Tracheal epithelial cell (primary cell): ENCODE results near the gene CDK9. TPM values are rescaled to one million over a fixed set of nuclear protein-coding genes. Genes with fewer than 3 reads are reported as not detected.

Source experiments
- total RNA-seq: library from RNA; depleted of rRNA; stranded (reverse); fragments of >200 nt; gene quantifications from 2 replicates; pipeline ENCODE4 v1.2.1, GENCODE V29; 2014

Gene CDK9
- total RNA-seq, result 40.1 and 42.2 TPM in 2 replicates

GRCh38 chr9:127785933-127786772 is at the start of gene CDK9:
Gene CDK9, plus strand, starts transcription at chr9:127786034. Its CDS starts 115 bp downstream, at chr9:127786149.

GRCh38 chr9:127778280-127779135 is 7.3 kb upstream of the CDK9 start, which contains the start of gene SH2D3C:
Gene SH2D3C, minus strand, starts transcription at chr9:127778666. Its CDS starts 39 bp downstream, at chr9:127778627.

GRCh38 chr9:127802576-127803443 is 17.0 kb downstream of the CDK9 start, which contains the start of gene FPGS:
Gene FPGS, plus strand, starts transcription at chr9:127802882. Its CDS starts 43 bp downstream, at chr9:127802925.

Other genes starting within 250 kb of the CDK9 start
- gene STXBP1, start 173.8 kb upstream of the CDK9 start, total RNA-seq, result 7.2 and 10.2 TPM in 2 replicates
- gene CFAP157, start 79.0 kb upstream of the CDK9 start, total RNA-seq, result not detected in 2 replicates
- 19.2 and 34.0 TPM in 2 replicates for gene PTRH1, start 70.4 kb upstream of the CDK9 start, total RNA-seq
- gene TTC16, start 70.0 kb upstream of the CDK9 start, total RNA-seq, result not detected in 2 replicates
- gene TOR2A, start 50.7 kb upstream of the CDK9 start, total RNA-seq, result 4.8 and 5.5 TPM in 2 replicates
- gene SH2D3C, start 7.4 kb upstream of the CDK9 start, total RNA-seq, result under 0.01 TPM in 2 replicates
- 86.3 and 124 TPM in 2 replicates for gene FPGS, start 16.8 kb downstream of the CDK9 start, total RNA-seq
- gene ENG, start 68.6 kb downstream of the CDK9 start, total RNA-seq, result 0.48 and 0.85 TPM in 2 replicates
- gene AK1, start 91.6 kb downstream of the CDK9 start, total RNA-seq, result 23.6 and 37.9 TPM in 2 replicates
- 23.0 and 26.3 TPM in 2 replicates for gene ST6GALNAC6, start 113.6 kb downstream of the CDK9 start, total RNA-seq
- 32.0 and 37.7 TPM in 2 replicates for gene ST6GALNAC4, start 131.0 kb downstream of the CDK9 start, total RNA-seq
- gene PIP5KL1, start 144.7 kb downstream of the CDK9 start, total RNA-seq, result 3.8 and 6.0 TPM in 2 replicates
- 12.0 and 13.6 TPM in 2 replicates for gene DPM2, start 151.8 kb downstream of the CDK9 start, total RNA-seq
- 7.7 and 8.5 TPM in 2 replicates for gene EEIG1, start 195.0 kb downstream of the CDK9 start, total RNA-seq